DMS53 treated with DMSO at 0.1 percent for 48 hours (cell line): ENCODE data around the gene GPBP1L1.
"Not testable (repeated sequence)": the region's sequence is repeated elsewhere in the genome, so short reads cannot be mapped to it uniquely, and the experiment has no call there.

ENCODE experiments used
- DNase-seq: peaks from one replicate; lab custom pipeline; 2025; ENCODE audit not compliant: unreplicated experiment; lab: John Stamatoyannopoulos, UW

GPBP1L1 gene

DNA sequence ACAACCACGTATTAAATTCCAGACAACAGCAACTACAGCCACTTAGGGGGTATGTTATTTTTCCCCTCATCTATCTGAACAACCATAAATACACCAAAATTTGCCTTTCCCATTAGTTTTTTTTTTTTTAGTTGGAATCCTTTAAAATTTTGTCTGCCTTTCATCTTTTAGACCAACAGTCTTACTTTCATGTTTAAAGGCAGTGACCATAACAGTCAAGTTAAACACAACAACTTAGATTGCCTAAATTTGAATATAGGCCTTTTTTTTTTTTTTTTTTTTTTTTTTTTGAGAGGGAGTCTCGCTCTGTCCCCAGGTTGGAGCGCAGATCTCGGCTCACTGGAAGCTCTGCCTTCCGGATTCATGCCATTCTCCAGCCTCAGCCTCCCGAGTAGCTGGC, 3.4 kb downstream of the GPBP1L1 start:
- no peak for DNase-seq

DNA sequence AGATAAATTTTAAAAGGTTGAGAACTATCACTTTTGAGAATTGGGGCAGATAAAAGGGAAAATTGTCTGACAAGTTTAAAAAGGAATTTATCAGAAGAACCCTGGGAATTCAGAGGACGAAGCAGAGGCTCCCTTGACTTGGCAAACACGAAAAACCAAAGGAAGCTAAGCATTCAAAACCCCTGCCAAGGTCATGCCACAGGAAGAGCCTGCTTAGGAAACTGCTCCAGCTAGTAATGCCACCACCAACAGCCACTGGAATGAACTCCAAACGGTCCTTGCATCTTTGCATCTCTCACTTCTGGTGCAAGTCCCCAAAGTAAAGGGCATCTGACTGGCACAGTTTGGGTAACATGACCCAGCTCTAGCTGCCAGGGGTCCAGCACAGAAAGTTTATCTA, 7.2 kb downstream of the GPBP1L1 start:
- DNase-seq = no peak

DNA sequence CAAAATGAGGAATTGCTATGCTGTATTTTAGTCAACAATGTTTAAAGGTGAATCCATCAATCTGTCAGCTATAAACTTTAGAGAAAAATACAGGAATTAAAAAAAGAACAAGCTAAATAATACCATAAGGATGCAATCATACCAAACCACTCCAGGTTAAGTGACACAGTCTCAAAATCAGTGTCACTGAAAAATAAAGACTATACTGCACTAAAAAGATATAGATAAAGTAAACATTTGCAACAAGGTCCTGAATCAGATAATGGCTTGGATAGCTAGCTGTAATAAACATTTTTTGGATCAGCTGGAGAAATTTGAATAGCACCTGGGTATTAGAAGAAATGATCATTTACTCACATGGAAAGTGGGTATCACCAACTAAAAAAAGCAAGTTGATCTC, 7.8 kb downstream of the GPBP1L1 start:
- DNase-seq = no peak

DNA sequence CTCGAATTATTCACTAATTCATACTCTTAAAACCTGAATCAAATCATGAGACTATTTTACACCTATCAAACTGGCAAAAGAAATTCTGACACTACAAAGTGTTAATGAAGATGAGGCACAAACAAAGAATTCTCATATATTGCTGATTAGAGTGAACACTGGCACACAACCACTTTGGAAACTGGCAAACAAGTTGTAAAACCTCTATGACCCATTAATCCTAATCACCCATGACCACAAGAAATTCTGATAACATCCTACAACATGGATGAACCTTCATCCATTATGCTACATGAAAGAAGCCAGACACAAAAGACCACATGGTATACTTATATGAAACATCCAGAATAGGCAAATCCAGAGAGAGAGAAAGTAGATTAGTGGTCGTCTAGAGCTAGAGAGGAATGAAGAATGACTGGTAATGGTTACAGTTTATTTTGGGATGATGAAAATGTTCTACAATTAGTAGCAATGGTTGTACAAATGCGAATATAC, 8.5 kb downstream of the GPBP1L1 start:
- no peak for DNase-seq

DNA sequence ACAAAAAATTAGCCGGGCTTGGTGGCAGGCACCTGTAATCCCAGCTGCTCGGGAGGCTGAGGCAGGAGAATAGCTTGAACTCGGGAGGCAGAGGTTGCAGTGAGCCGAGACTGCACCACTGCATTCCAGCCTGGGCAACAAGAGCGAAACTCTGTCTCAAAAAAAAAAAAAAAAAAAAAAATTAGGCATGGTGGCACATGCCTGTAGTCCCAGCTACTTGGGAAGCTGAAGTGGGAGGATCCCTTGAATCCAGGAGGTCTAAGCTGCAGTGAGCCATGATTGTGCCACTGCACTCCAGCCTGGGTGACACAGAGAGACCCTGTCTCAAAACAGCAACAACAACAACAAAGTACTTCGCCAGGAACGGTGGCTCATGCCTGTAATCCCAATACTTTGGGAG, 9.8 kb downstream of the GPBP1L1 start:
- DNase-seq = not testable (repeated sequence)

DNA sequence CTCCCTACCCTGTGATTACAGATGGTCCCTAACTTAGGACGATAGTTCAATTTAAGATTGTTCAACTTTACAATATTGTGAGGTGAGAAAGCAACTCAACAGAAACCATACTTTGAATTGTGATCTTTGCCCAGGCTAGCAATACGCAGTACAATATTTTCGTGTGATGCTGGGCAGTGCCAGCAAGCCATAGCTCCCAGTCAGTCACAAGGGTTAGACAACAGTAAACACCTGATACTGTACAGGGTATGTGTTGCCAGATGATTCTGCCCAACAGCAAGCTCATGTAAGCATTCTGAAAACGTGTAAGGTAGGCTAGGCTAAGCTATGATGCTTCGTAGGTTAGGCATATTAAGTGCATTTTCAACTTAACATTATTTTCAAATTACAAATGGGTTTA, 11.9 kb downstream of the GPBP1L1 start:
- DNase-seq = no peak

DNA sequence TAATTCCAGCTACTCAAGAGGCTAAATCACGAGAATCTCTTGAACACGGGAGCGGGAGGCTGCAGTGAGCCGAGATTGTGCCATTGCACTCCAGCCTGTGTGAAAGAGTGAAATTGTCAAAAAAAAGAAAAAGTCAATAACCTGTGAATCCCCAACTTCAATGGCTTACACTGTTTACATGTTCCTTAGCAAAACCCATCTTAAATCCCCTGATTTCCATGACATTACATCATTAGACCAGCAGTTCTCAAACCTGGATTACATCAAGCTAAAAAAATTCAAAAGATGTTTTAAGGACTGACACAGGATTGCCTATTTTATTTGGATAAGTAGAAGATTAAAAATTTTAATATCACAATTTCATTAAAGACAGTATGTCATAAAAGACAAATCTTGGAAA, 12.4 kb downstream of the GPBP1L1 start:
- no peak for DNase-seq

DNA sequence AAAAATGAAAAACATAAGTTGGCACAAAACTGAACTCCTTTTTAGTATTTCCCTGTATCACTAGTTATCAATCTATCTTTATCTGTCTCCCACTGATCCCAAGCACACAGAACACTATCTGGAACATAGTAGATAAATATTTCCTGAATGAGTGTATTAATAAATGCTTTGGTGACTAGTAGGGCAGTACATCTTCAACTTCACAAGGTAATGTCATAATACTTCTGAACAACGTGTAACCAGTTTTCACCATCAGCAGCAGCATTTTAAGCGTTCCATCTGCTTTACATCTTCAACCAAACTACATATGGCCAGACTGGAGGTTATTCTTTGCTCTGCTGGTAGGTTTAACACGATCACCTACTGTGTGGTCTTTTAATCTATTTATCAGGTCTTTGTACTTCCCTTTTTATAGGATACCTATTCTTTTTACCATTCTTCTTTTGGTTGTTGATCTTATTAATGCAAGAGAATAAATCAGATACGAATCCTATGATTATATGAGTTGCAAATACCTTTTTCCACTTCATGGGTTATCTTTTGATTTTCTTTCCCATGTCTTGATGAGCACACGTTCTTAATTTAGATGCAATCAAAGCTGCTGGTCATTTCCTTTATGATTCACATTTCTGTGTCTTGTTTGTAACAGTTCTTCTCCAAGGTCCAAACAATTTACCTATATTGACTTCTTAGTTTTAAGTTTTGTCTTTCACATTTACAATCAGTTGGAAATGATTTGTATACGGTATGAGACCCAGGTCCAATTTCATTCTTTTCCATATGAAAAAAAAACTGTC, 16.3 kb downstream of the GPBP1L1 start:
- DNase-seq = no peak

DNA sequence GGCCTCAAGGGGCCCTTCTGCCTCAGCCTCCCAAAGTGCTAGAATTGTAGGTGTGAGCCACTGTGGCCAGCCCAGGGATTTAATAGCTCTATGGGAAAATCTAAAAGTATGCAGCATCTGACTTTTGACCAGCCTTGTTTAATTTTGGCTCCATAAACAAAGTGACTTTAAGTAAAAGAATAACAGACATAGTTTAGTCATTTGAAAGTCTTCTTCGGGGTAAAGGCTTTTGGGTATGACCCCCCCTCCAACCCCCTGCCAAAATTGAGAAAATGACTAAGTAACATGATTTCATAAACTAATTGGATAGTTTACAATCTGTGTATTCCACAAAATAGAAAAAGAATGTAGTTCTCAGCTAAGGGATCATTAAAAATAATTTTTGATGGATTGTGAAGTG, 17.0 kb downstream of the GPBP1L1 start:
- DNase-seq = no peak

DNA sequence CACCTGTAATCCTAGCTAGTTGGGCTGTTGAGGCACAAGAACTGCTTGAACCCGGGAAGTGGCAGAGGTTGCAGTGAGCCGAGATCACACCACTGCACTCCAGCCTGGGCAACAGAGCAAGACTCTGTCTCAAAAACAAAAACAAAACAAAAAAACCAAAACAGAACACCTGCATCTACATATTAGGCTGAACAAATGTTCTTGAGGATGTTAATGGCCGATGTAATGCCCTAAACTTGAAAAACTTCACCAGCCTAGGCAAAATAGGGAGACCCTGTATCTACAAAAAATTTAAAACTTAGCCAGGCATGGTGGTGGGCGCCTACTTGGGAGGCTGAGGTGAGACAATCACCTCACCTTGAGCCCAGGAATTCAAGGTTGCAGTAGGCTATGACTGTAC, 17.8 kb downstream of the GPBP1L1 start:
- no peak for DNase-seq

DNA sequence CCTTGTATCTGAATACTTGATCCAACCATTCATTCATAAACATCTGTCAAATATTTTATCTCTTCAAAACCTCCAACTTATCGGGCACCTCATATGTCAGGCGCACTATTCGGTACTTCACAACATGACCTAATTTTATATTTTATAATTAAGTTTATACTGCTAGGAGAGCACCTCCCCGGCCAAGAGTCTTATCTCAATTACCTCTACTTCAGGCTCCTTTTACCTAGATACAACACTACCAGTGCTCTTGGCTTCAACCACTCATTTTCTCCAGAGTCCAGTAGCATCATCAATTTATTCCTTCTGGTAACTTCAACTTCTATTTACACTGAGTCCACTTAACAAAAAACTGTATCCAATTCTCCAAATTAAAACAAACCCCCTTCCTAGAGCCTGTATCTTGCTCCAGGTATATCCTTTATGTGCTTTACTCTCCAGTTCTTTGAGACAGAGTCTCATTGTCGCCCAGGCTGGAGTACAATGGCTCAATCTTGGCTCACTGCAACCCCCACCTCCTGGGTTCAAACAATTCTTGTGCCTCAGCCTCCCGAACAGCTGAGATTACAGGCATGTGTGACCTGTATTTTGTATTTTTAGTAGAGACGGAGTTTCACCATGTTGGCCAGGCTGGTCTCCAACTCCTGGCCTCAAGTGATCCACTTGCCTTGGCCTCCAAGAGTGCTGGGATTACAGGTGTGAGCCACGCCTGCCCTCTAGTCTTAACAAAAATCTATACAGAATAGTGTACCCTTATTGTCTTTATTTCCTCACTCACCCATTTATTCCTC, 18.8 kb downstream of the GPBP1L1 start:
- no peak for DNase-seq

DNA sequence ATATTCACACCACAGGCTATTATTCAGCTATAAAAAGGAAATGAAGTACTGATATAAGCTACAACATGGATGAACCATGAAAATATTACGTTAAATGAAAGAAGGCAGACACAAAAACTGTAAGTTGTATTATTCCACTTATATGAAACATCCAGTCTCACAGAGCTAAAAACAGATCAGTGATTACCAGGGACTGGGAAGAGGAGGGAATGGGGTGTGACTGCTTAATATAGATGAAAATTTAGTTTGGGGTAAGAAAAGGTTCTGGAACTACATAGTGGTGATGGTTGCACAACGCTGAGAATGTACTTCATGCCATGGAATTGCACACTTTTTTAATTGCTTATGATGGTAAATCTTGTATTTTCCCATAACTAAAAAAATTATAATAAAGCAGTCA, 19.5 kb downstream of the GPBP1L1 start:
- no peak for DNase-seq

DNA sequence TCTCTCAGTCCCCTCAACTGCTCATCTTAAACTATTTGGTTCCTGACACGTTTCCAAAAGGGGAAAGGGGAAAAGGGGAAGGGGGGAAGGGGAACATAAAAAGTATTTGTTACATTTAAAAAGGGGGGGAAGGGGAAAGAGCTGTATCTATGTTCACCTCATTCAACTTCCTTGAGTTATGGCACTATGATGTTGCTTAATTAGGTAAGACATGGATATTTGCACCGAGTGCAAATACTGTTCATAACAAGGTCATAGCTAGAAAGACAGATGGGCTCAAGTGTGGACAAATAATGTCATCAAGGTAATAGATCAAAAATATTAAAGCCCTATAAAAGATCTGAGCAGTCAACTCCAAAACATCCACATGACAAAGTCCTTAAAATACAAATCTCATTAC, 26.0 kb downstream of the GPBP1L1 start:
- no peak for DNase-seq

DNA sequence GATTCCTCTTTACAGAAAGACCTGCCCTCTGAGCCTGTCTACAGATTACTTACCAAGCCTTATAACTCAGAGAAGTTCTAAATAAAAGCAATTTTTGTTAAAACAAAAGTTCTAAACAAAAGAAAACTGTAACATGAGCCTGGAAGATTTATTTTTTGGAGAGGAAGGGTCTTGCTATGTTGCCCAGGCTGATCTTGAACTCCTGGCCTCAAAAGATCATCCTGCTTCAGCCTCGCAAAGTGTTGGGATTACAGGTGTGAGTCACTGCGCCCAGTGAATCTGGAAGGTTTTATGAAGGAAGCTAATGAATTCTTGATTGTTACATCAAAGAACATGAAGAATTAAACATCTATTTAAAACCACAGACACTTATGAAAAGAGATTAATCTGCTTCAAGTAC, 27.1 kb downstream of the GPBP1L1 start:
- DNase-seq = no peak

DNA sequence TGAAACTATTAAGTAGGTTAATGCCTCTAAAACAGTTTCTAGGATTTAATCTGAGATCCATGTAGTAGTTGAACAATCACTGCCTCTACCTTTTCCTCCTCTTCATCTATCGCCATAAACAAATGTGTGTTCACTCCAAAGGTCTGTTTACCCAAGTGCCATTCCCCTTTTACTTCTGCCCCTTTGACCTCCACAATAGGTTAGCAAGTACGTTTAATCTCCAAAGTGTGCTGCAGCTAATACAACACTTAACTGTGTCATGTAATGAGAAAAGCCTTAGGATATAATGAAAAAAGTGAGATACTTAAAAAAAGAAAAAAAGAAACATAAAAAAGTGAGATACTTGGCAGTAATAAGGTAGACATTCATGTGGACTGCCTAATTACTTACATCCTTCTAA, 28.2 kb downstream of the GPBP1L1 start:
- DNase-seq = no peak

DNA sequence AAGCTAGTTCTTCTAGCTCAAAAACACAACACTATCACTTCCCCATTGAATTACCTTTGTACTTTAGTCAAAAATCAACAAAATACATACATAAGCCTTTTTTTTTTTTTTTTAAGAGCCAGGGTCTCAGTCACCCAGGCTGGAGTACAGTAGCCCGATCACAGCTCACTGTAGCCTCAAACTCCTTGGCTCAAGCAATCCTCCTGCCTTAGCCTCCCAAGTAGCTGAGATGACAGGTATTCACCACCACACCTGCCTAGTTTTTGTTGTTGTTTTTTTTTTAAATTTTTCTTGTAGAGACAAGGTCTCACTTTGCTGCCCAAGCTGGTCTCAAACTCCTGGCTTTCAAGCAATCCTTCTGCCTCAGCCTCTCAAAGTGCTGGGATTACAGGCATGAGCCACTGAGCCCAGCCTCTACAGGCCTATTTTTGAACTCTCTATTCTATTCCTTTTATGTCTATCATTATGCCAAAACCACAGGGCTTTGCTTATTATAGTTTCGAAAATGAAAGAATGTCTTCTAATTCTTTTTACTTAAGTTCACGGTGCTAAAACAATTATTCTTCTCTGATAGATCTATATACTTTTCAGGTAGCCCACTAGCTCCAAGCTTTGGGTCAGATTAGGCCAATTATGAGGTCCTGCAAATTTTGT, 29.6 kb downstream of the GPBP1L1 start:
- DNase-seq = no peak

DNA sequence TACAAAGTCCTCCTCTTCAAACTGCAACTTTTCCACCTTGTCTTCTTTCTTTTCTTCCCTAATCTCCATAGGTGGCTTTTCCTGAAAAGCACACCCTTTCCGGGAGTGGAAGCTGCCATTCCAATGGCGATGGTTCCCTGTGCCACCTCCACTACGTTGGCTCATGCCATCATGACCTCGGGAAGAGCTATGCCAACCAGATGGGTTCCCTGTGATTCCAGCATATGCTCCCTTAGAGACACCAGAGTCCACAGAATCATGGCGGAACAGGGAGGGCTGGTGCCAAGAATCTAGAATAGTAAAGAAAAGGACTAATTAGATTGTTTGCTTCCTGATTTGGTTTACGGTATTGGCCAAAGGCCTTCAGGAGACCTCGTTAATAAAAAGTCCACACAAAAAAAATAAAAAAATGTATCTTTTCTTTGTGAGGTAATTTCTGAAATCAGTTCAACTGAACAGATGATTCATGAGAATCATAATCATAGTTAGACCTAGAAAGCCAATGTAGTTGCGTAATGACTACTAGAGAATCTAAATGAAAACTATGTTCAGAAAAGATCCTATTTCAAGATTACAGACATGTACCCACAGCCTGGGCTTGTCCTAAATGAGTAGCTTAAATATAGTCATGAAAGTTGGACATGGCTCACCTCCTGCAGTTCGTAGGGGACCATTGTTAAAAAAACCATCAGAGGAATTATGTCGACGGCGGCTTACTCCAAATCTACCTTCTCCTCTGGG, 31.6 kb downstream of the GPBP1L1 start:
- no peak for DNase-seq

DNA sequence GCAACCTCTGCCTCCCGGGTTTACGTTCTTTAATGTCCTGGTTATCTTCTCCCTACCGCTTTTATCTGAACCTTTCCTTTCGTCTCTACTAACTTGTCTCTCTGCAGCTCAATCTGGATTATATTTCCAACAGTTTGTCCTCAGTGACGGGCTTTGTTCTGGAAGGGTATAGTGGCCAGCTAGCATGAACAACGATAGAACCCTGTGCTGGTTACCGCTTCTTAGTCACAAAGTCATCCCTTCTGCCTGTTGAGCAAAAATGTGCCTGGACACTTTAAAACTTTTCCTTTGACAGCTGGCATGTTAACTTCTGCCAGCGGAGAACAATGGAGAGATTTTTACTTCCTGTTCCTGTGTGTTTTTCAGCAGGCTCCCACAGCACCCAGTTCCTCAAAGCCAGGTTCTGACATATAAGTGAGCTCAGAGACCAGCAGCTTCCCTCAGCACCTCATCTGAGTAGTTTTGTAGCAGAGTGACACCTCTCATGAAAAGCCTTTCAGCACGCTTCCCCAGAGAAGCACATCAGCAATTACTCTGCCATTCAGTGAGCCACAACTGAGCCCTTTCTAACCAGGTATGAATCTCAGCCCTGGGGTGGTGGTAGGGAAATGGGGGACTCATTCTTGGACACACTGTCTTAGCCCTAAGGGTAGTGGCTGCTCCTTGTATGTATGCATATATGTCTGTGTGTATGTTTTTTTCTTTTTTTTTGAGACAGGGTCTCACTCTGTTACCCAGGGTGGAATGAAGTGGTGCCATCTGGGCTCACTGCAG, 38.9 kb downstream of the GPBP1L1 start:
- no peak for DNase-seq

DNA sequence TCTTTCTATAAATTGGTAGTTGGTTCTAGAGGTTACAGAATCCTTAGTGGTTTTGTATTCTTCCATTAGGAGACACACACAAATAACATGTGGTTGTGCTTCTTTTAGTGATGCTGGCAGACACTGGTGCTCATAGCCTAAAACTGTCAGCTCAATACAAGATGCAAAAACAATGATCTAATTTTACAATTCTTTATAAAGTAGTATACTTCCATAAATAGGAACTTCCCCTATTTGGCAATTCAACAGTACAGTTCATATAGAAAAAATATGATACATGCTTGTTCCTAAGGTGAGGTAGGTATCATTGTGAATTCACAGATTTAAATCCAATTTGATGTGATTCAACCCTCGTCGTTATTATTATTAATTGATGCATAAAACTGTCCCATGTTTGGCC, 41.7 kb downstream of the GPBP1L1 start:
- DNase-seq = no peak

DNA sequence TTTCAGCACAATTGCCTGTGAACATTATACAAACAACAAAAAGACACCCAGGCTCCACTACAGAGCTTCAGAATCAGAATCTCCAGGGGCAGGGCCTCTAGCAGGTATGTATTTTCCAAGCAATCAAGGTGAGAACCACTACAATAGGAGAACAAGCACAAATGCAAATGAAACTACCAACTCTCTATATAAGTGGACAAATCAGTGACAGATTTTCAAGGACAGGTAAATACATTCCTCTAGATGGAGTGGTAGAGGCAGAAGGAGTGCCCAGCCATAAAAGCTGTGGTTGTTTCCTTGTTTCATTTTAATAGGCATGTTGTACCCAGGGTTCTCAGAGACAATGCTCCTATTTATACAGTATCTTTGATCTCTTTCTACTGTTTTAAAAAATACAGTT, 42.4 kb downstream of the GPBP1L1 start:
- no peak for DNase-seq
